ENCODE measurements around the gene DXO. TPM values are rescaled to one million over a fixed set of nuclear protein-coding genes. Genes with fewer than 3 reads are reported as not detected.

Gene DXO
- total and polyA plus RNA-seq, 2 of the 13 experiments (the other 11 are each of a cell fraction or from before 2014, with no cell fraction given), result 18.6 to 26.2 TPM

DNA sequence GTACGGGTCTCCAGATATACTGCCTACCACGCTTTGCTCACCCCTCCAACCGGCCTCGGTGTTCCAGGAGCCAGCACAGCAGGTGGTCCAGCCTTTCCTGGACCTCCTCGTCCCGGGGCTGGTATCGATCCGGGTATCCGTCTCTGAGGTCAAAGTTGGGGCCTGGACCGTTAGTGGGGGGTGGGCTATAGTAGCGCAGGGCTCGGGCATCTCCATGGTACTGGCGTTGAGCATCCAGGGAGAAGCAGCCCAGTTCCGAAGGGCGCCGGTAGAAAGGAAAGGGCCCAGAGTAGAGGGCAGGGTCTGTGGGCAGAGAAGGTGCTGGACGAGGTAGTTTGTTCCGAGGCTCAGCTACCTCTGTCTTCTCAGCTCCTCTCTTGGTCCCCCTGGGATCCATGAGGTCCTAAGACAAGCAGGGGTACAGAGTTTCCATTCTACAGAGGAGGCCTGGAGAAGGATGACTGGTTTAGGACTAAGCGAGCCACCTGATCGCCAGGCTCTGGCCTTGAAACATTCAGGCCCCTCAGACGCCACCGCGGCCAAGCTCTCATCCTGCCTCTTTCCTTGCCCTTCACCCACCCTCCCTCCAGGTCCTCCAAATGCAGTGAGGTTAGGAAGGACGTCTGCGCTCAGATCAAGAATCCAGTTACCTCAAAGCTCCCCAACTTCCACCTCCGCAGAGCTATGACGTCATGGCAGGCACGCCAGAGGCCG is 502 bp downstream of the DXO start (continued):
- TF ChIP-seq, protein P1, sequence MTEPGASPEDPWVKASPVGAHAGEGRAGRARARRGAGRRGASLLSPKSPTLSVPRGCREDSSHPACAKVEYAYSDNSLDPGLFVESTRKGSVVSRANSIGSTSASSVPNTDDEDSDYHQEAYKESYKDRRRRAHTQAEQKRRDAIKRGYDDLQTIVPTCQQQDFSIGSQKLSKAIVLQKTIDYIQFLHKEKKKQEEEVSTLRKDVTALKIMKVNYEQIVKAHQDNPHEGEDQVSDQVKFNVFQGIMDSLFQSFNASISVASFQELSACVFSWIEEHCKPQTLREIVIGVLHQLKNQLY (CRISPR knock-in tag; IDR thresholded peaks at IDR 0.05), result no peak
- TF ChIP-seq, protein P2, sequence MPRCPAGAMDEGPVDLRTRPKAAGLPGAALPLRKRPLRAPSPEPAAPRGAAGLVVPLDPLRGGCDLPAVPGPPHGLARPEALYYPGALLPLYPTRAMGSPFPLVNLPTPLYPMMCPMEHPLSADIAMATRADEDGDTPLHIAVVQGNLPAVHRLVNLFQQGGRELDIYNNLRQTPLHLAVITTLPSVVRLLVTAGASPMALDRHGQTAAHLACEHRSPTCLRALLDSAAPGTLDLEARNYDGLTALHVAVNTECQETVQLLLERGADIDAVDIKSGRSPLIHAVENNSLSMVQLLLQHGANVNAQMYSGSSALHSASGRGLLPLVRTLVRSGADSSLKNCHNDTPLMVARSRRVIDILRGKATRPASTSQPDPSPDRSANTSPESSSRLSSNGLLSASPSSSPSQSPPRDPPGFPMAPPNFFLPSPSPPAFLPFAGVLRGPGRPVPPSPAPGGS (CRISPR knock-in tag; IDR thresholded peaks at IDR 0.05), result peak; percentile 11; the same call in 1 of the 2 replicates
- TF ChIP-seq IRF1 (CRISPR knock-in tag; IDR thresholded peaks at IDR 0.05; ENCODE audit: low read depth) (no peak), ZNF777 (CRISPR knock-in tag; IDR thresholded peaks at IDR 0.05) (peak; percentile 42; the same call in 1 of the 2 replicates), SAFB2 (CRISPR knock-in tag; IDR thresholded peaks at IDR 0.05; ENCODE audit: borderline replicate concordance, low read depth) (peak; percentile 52; the same call in 1 of the 2 replicates), ZNF468 (CRISPR knock-in tag; IDR thresholded peaks at IDR 0.05) (0 out of 2 replicates have a peak, but pooled peaks have one; percentile 62), SKI (IDR thresholded peaks at IDR 0.05; ENCODE audit: partially characterized antibody) (no peak), TSC22D2 (CRISPR knock-in tag; IDR thresholded peaks at IDR 0.05; ENCODE audit: borderline replicate concordance) (0 out of 2 replicates have a peak, but pooled peaks have one; percentile 20), KDM6A (CRISPR knock-in tag; IDR thresholded peaks at IDR 0.05; ENCODE audit: low read depth) (no peak), BRCA1 (CRISPR knock-in tag; IDR thresholded peaks at IDR 0.05) (no peak), ZNF737 (CRISPR knock-in tag; IDR thresholded peaks at IDR 0.05; ENCODE audit: borderline replicate concordance) (0 out of 2 replicates have a peak, but pooled peaks have one; percentile 36), ZNF224 (CRISPR knock-in tag; IDR thresholded peaks at IDR 0.05) (peak; percentile 61; the same call in 1 of the 2 replicates), SSRP1 (CRISPR knock-in tag; IDR thresholded peaks at IDR 0.05) (peak; percentile 96; the same call in 1 of the 2 replicates), FOXO4 (CRISPR knock-in tag; conservative IDR thresholded peaks at IDR 0.05) (no peak), ZFP90 (CRISPR knock-in tag; IDR thresholded peaks at IDR 0.05; ENCODE audit: borderline replicate concordance) (peak; percentile 39; the same call in 1 of the 2 replicates), GFI1 (CRISPR knock-in tag; IDR thresholded peaks at IDR 0.05; ENCODE audit: borderline replicate concordance) (no peak), ETV5 (CRISPR knock-in tag; IDR thresholded peaks at IDR 0.05; ENCODE audit: borderline replicate concordance) (no peak)
- TF ChIP-seq, protein P3, sequence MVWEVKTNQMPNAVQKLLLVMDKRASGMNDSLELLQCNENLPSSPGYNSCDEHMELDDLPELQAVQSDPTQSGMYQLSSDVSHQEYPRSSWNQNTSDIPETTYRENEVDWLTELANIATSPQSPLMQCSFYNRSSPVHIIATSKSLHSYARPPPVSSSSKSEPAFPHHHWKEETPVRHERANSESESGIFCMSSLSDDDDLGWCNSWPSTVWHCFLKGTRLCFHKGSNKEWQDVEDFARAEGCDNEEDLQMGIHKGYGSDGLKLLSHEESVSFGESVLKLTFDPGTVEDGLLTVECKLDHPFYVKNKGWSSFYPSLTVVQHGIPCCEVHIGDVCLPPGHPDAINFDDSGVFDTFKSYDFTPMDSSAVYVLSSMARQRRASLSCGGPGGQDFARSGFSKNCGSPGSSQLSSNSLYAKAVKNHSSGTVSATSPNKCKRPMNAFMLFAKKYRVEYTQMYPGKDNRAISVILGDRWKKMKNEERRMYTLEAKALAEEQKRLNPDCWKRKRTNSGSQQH (CRISPR knock-in tag; IDR thresholded peaks at IDR 0.05; ENCODE audit: low read depth), result peak; percentile 71
- TF ChIP-seq, protein P4, sequence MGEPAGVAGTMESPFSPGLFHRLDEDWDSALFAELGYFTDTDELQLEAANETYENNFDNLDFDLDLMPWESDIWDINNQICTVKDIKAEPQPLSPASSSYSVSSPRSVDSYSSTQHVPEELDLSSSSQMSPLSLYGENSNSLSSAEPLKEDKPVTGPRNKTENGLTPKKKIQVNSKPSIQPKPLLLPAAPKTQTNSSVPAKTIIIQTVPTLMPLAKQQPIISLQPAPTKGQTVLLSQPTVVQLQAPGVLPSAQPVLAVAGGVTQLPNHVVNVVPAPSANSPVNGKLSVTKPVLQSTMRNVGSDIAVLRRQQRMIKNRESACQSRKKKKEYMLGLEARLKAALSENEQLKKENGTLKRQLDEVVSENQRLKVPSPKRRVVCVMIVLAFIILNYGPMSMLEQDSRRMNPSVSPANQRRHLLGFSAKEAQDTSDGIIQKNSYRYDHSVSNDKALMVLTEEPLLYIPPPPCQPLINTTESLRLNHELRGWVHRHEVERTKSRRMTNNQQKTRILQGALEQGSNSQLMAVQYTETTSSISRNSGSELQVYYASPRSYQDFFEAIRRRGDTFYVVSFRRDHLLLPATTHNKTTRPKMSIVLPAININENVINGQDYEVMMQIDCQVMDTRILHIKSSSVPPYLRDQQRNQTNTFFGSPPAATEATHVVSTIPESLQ (CRISPR knock-in tag; conservative IDR thresholded peaks at IDR 0.05), result no peak
- TF ChIP-seq, protein P5, sequence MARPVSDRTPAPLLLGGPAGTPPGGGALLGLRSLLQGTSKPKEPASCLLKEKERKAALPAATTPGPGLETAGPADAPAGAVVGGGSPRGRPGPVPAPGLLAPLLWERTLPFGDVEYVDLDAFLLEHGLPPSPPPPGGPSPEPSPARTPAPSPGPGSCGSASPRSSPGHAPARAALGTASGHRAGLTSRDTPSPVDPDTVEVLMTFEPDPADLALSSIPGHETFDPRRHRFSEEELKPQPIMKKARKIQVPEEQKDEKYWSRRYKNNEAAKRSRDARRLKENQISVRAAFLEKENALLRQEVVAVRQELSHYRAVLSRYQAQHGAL (CRISPR knock-in tag; IDR thresholded peaks at IDR 0.05; ENCODE audit: not compliant biosample characterization), result peak; percentile 4

Data from HepG2 (cell line).